Natural killer cell (primary cell): ENCODE measurements around the gene BECN2. TPM values are rescaled to one million over a fixed set of nuclear protein-coding genes. Genes with fewer than 3 reads are reported as not detected.

Source experiments
- ATAC-seq, 3 donors: fragments of 150-1000 bp in 2 of 3; fragments of 200-7000 bp in 1 of 3; cut with Tn5 transposase; 1 replicate in 1 of 3; 2 replicates in 2 of 3; pipeline ENCODE4 v1.10.0; 2021; ENCODE audit warnings: mild to moderate bottlenecking in 2 of 3, moderate library complexity in 2 of 3
- DNase-seq, 2 donors: peaks; one replicate each; pipeline versions ENCODE4 v3.0.0 to v3.0.0-alpha.2; 2013 to 2021; ENCODE audit warnings: mixed read lengths in 1 of 2
- H3K27ac ChIP-seq: one replicate; pipeline ENCODE4 v1.5.1; 2013; ENCODE audit warnings: mild to moderate bottlenecking, low read length
- H3K27me3 ChIP-seq: one replicate; pipeline ENCODE4 v1.6.1; 2013; ENCODE audit warnings: low read length; ENCODE audit not compliant: control insufficient read depth, insufficient read depth
- H3K36me3 ChIP-seq: one replicate; pipeline ENCODE4 v1.6.1; 2013; ENCODE audit warnings: low read length; ENCODE audit not compliant: control insufficient read depth, insufficient read depth
- H3K4me1 ChIP-seq: one replicate; pipeline ENCODE4 v1.6.1; 2013; ENCODE audit warnings: low read length; ENCODE audit not compliant: control insufficient read depth, insufficient read depth
- H3K4me3 ChIP-seq: one replicate; pipeline ENCODE4 v1.5.1; 2013; ENCODE audit warnings: low read length
- H3K9me3 ChIP-seq: one replicate; pipeline ENCODE4 v1.6.1; 2013; ENCODE audit warnings: low read length; ENCODE audit not compliant: control insufficient read depth, insufficient read depth
- H3K27ac Mint-ChIP-seq, 2 donors: one replicate each; pipeline ENCODE4 v1.8.0; 2022; ENCODE audit warnings: mild to moderate bottlenecking in 2 of 2, mixed read lengths in 2 of 2, moderate library complexity in 1 of 2
- H3K27me3 Mint-ChIP-seq, 2 donors: one replicate each; pipeline ENCODE4 v1.8.0; 2022; ENCODE audit warnings: low read depth in 2 of 2, mixed read lengths in 2 of 2
- H3K36me3 Mint-ChIP-seq: one replicate; pipeline ENCODE4 v1.8.0; 2022; ENCODE audit warnings: mixed read lengths
- H3K4me1 Mint-ChIP-seq, 2 donors: one replicate each; pipeline ENCODE4 v1.8.0; 2022; ENCODE audit warnings: mixed read lengths in 2 of 2
- H3K4me3 Mint-ChIP-seq: one replicate; pipeline ENCODE4 v1.8.0; 2022; ENCODE audit warnings: mild to moderate bottlenecking, moderate library complexity, mixed read lengths
- H3K9me3 Mint-ChIP-seq, 2 donors: one replicate each; pipeline ENCODE4 v1.8.0; 2022; ENCODE audit warnings: mixed read lengths in 2 of 2
- WGBS: methylation state at CpG from one replicate; pipeline ENCODE4 v1.1.7; 2013; ENCODE audit warnings: missing lambda C conversion rate; ENCODE audit not compliant: insufficient coverage; 5-methylcytosine and 5-hydroxymethylcytosine counted together
- intact Hi-C: fragments of 100-400 bp; cut with micrococcal nuclease; formaldehyde crosslinking; loops from one replicate; pipeline ENCODE4 v1.14.2; 2022
- total RNA-seq, 4 donors: library from RNA; stranded (reverse); fragments of 120-200 nt in 1 of 4; gene quantifications; one replicate each; pipeline versions ENCODE4 v1.2.3 to v1.2.4, GENCODE V29; 2013 to 2022
- TF ChIP-seq, protein P1 (sequence below): fragments of 200-600 bp; IDR thresholded peaks from one replicate; pipeline ENCODE4 v1.8.0; 2022; ENCODE audit warnings: antibody characterized with exemption

The BECN2 gene
- total RNA-seq, 3 donors from 2014 or later (not counting 1 experiment from before 2014, with no cell fraction given), result not detected

DNA sequence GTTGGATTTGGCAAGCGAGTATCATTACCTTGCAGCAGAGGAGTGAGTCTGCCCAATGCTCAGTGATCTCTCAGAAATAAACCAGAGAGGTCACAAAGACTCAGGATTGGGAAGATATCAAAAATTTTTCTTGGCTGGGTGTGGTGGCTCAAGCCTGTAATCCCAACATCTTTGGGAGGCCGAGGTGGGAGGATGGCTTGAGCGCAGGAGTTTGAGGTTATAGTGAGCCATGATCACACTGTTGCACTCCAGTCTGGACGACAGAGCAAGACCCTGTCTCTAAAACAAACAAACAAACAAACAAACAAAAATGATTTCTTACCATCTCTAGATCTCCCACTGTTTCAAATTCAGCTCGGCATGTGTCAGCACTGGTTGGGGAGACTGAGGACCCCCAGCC lies 13.3 kb upstream of the BECN2 start:
- ATAC-seq (no peak), DNase-seq (no peak)
- intact Hi-C loops, result no loop called here
- Histone ChIP-seq H3K4me3 (no peak overlapping the region), H3K4me1 (no peaks in the 10 kb centered on the region), H3K27me3 (no peaks in the 10 kb centered on the region), H3K27ac (no peak overlapping the region), H3K36me3 (no peaks in the 10 kb centered on the region), H3K9me3 (no peaks in the 10 kb centered on the region)
- WGBS, result 88% methylated on average over 5 of the region's 5 CpGs
- Mint-ChIP-seq H3K27ac (no peak overlapping the region), H3K27me3 (peaks cover 0 to 4% of the 10 kb centered on the region in 2 donors), H3K4me1 (no peaks in the 10 kb centered on the region), H3K36me3 (no peaks in the 10 kb centered on the region), H3K4me3 (no peak overlapping the region), H3K9me3 (no peaks in the 10 kb centered on the region)
- TF ChIP-seq, protein P1, sequence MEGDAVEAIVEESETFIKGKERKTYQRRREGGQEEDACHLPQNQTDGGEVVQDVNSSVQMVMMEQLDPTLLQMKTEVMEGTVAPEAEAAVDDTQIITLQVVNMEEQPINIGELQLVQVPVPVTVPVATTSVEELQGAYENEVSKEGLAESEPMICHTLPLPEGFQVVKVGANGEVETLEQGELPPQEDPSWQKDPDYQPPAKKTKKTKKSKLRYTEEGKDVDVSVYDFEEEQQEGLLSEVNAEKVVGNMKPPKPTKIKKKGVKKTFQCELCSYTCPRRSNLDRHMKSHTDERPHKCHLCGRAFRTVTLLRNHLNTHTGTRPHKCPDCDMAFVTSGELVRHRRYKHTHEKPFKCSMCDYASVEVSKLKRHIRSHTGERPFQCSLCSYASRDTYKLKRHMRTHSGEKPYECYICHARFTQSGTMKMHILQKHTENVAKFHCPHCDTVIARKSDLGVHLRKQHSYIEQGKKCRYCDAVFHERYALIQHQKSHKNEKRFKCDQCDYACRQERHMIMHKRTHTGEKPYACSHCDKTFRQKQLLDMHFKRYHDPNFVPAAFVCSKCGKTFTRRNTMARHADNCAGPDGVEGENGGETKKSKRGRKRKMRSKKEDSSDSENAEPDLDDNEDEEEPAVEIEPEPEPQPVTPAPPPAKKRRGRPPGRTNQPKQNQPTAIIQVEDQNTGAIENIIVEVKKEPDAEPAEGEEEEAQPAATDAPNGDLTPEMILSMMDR, result no peak

DNA sequence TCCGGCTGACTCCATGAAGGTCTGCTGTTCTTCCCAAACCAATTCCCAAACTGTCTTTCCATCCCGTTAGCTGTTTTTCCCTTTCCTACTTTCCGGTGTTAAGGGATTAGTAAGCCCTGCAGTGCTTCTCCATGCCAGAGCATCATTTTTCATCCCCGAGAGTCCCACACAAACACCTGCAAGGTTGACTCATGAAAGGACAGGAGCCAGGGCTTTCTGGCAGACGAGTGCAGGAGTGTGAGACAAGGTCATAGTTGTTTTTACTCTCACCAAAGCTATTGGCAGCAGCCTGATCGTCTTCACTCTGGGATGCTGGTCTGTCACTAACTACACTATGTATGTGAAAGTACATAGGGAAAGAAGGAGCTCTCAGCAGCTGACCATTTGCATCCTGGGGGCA lies 10.2 kb upstream of the BECN2 start:
- Mint-ChIP-seq H3K27ac (no peak overlapping the region), H3K4me3 (no peak overlapping the region), H3K27me3 (peaks cover 0 to 4% of the 10 kb centered on the region in 2 donors), H3K36me3 (no peaks in the 10 kb centered on the region), H3K9me3 (no peaks in the 10 kb centered on the region), H3K4me1 (no peaks in the 10 kb centered on the region)
- no peak overlapping the region for H3K4me3 ChIP-seq
- DNase-seq (no peak), ATAC-seq (no peak)
- H3K9me3 ChIP-seq, result no peaks in the 10 kb centered on the region
- no peaks in the 10 kb centered on the region for H3K27me3 ChIP-seq
- no peaks in the 10 kb centered on the region for H3K36me3 ChIP-seq
- 79% methylated on average over 6 of the region's 6 CpGs for WGBS
- H3K27ac ChIP-seq, result no peak overlapping the region
- no peaks in the 10 kb centered on the region for H3K4me1 ChIP-seq
- intact Hi-C loops, result no loop called here
- TF ChIP-seq, protein P1, result no peak

DNA sequence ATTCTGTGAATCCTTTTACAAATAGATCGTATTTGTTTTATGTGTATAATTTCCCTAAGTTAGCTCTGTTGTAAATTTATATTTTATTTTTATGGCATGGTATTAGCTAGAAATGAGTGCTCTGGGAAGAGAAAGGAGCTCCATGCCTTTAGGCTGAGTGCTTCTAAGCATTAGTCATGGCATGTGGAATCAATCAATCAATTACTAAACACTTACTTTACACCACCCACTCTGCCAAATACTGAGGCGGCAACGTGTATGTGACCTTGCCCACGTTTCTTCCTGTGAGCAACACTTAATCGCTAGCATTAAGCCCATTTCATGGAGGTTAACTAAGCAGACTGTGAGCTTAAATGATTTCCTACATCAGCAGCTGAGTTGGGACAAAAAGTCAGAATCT lies 7.2 kb upstream of the BECN2 start:
- H3K4me3 Mint-ChIP-seq, result no peak overlapping the region
- H3K27me3 Mint-ChIP-seq, result peaks cover 0 to 4% of the 10 kb centered on the region in 2 donors
- ATAC-seq, result no peak
- no peak for DNase-seq
- H3K27me3 ChIP-seq, result no peaks in the 10 kb centered on the region
- H3K9me3 ChIP-seq, result no peaks in the 10 kb centered on the region
- TF ChIP-seq, protein P1, result no peak
- H3K9me3 Mint-ChIP-seq, result no peaks in the 10 kb centered on the region
- no peaks in the 10 kb centered on the region for H3K36me3 ChIP-seq
- H3K27ac ChIP-seq, result no peak overlapping the region
- WGBS, result 84% methylated on average over 4 of the region's 5 CpGs
- no peaks in the 10 kb centered on the region for H3K4me1 ChIP-seq
- intact Hi-C loops, result no loop called here
- no peak overlapping the region for H3K4me3 ChIP-seq
- no peak overlapping the region for H3K27ac Mint-ChIP-seq
- H3K36me3 Mint-ChIP-seq, result no peaks in the 10 kb centered on the region
- H3K4me1 Mint-ChIP-seq, result no peaks in the 10 kb centered on the region

DNA sequence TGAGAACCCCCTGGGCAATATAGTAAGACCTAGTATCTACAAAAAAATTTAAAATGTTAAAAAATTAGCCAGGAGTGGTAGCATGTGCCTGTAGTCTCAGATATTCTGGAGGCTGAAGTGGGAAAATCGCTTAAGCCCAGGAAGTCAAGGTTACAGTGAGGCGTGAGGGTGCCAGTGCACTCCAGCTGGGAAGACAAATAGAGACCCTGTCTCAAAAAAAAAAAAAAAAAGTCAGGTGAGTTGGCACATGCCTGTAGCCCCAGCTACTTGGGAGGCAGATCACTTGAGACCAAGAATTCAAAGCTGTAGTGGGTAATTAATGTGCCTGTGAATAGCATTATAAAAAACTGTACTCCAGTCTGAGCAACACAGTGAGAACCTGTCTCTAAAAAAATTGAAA lies 4.6 kb downstream of the BECN2 start:
- TF ChIP-seq, protein P1, result no peak
- Histone ChIP-seq H3K4me1 (no peaks in the 10 kb centered on the region), H3K9me3 (no peaks in the 10 kb centered on the region), H3K27ac (no peak overlapping the region), H3K4me3 (no peak overlapping the region), H3K27me3 (no peaks in the 10 kb centered on the region), H3K36me3 (no peaks in the 10 kb centered on the region)
- no peaks in the 10 kb centered on the region for H3K4me1 Mint-ChIP-seq
- DNase-seq, result no peak
- 91% methylated on average over 2 of the region's 2 CpGs for WGBS
- H3K27me3 Mint-ChIP-seq, result no peaks in the 10 kb centered on the region
- intact Hi-C loops, result no loop called here
- H3K4me3 Mint-ChIP-seq, result no peak overlapping the region
- ATAC-seq, result no peak
- no peaks in the 10 kb centered on the region for H3K9me3 Mint-ChIP-seq
- no peaks in the 10 kb centered on the region for H3K36me3 Mint-ChIP-seq
- no peak overlapping the region for H3K27ac Mint-ChIP-seq
